OCI-M2 (cell line): Measurements from ENCODE around the gene NEK4.

Experiments used
- DNase-seq: peaks from one replicate; lab custom pipeline; 2025; ENCODE audit not compliant: unreplicated experiment; lab: John Stamatoyannopoulos, UW

NEK4 gene

GRCh38 chr3:52705438-52705687 is 65.4 kb downstream of the NEK4 start:
- DNase-seq = no peak

DNA sequence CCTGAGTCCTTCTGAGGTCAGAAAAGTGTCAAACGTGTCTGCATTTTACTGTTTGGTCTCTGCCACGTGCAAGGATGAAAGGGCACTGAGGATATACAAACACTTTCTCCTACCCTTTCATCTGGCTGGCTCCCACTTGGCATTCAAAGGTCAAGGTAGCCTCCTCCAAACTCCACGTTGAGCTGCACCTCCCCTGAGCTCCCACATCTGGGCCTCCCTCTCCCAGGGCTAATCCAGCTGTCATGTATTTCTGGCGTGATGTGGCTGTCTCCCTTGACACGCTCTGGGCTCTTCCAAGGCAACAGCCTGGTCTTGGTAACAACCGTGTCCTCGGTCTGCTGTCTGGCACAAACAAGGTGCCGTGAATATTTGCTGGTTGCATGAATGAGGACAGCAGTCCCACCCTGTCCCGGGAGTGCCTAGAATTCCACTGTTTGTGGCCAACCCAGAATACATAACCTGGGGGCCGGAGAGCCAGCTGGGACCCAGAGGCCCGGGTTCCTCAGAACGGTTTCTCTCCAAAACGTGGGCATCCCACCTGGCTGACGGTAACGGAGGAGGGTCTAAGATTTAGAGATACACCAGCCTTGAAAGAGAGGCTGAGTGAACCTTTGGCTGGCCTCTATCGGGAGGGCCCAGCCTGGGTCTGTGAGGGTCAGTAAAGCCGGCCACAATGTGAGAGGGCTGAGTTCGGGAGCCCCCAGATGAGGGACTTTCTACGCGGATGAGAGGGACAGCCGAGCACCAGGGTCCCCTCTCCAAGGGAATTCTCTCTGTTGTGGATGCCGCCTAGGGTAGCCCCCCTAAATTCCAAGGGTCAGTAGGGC is 65.9 kb downstream of the NEK4 start:
- DNase-seq = no peak

DNA sequence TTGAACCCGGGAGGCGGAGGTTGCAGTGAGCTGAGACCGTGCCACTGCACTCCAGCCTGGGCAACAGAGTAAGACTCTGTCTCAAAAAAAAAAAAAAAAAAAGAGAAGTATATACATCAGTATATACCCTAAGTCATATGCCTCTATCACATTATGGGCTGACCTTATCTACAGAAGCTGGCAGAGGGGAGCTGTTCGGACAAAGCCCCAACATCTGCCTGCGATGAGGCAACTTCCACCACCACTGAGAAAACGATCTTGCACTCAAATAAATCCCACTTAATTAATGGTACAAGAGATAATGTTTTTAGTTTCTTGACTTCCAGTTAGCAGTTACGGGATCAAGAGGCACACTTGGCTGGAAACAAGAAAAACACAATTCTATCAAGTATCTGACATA is 67.4 kb downstream of the NEK4 start:
- DNase-seq = no peak

GRCh38 chr3:52697632-52697965 is 73.1 kb downstream of the NEK4 start:
- no peak for DNase-seq

- no peak for DNase-seq
Measured at GRCh38 chr3:52696830-52697631, 73.7 kb downstream of the NEK4 start.

GRCh38 chr3:52695798-52696671 is 74.7 kb downstream of the NEK4 start:
- no peak for DNase-seq

DNA sequence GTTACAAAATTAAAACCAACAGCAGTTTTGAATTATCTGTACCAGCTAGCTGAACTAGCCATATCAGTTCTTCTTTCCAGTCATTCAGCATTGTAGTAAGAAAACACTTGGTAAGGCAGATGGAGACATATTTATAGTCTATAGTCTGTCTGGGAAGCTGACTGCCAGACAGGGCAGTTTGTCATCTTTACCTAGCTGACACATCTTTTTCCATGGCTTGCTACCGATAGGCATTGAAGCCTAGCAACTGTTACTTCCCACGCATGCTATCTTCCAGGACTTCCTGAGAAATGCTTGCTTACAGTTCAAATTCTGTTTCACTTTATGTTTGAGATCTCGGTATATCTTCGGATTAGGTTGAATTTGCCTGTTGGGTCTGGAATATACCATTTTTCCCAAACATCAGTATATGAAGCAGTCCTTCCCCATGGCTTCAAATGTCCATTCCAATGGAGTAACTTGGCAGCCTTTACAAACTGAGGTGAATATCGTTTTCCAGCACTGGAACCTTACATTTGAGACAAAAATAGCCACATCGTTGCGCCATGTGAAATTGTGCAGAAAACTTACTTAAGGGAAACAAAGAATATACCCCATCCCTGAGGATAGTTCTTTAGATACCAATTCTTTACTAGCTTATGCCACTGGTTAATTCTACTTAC is 76.1 kb downstream of the NEK4 start:
- no peak for DNase-seq

DNA sequence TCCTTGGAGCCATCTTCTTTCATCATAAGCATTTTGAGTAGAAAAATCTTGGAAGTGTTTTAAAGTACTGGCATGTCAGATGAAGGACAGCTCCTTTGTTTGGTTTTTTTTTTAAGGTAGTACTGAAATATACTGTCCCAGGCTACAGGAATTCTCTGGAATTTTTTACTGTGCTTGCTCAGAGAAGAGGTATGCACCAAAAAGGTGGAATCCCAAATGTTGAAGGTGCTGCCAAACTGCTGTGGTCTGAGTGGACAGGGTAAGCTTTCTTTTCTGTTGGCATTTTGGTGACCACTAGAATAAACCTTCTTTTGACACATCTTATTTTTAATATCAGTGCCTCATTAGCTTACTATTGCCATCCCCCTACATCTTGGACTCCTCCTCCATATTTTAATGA is 77.7 kb downstream of the NEK4 start:
- DNase-seq = no peak

GRCh38 chr3:52690560-52690959 is 80.2 kb downstream of the NEK4 start:
- DNase-seq = no peak

GRCh38 chr3:52689151-52689550 is 81.6 kb downstream of the NEK4 start:
- DNase-seq = no peak

DNA sequence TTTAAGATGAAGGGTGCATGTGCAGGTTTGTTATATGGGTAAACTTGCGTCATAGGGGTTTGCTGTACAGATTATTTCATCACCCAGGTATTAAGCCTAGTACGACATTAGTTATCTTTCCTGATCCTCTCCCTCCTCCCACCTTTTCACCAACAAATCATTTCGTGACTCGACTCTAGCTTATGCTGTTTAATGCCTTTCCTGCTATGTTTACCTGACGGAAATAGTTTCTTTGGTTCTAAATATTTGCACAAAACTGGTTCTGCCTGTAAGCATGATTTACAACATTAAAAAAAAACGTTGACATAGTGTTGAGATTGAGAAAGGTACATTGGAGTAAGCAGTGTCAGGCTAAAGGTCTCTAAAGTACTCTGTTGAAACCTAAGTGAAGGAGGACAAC is 82.5 kb downstream of the NEK4 start:
- DNase-seq = no peak

DNA sequence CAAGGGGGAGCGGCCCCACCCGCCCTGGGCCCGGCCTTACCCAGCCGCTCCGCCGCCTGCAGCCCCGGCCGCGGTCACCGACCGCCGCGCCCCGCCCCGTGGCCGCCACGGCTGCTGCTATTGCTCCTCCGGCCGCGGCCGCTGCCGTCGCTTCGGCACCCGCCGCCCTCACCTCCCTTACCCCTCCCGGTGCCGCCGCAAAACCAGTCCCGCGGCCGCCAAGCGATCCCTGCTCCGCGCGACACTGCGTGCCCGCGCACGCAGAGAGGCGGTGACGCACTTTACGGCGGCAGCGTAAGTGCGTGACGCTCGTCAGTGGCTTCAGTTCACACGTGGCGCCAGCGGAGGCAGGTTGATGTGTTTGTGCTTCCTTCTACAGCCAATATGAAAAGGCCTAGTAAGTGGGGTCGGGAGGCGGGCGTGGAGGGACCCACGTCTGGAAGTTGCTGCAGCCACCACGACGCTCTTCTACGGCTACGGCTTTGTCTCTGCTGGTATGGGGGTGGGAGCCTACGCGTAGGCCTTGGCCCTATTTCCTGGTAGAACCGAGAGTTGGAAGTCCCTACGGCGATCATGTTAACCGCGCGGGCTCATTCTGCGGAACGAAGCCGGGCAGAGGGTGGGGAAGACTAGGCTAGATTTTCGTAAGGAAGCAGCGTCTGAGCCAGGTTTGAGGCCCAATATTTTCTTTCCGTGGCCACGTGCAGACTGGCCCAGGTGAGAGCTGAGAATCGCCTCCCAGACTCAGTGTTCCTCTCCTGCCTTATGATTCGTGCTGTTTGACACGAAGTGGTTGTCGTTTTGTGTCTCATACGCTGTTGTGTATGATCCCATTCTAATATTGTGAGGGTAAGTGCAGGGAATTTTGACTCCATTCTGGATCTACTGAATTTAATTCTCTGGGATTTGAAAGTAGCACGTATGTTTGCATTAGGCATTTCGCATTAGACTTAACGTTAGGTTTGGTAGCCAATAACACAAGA is 84.7 kb downstream of the NEK4 start, which contains the start of the genes GNL3 and PBRM1:
TSS of gene GNL3 (plus strand) at position 324 of the 983 bp plus-strand sequence. CDS start at position 385, 61 bp downstream.
TSS of gene PBRM1 (minus strand) at position 205 of the 983 bp plus-strand sequence.
- DNase-seq = no peak

DNA sequence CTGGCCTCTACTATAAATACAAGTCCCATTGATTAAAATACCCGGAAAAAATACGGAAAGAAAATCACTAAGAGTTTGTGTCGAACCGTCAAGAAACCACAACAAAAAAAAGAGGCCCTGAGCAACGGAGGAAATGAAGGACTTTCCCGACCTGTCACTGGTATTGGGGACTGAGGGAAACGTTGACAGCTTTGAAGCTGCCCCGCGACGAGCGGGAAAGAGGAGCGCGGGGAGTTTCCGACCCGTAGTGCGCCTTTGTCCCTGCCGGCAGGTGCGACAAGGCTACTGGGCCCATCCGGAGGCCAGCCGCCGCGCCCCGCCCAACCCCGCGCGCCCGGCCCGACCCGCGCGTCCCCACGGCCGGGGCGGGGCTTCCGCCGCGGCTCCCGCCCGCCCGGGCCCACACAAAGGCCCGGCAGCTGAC is 85.4 kb downstream of the NEK4 start:
- no peak for DNase-seq

GRCh38 chr3:52684184-52684583 is 86.6 kb downstream of the NEK4 start:
- no peak for DNase-seq

GRCh38 chr3:52683611-52684010 is 87.1 kb downstream of the NEK4 start:
- DNase-seq = no peak

DNA sequence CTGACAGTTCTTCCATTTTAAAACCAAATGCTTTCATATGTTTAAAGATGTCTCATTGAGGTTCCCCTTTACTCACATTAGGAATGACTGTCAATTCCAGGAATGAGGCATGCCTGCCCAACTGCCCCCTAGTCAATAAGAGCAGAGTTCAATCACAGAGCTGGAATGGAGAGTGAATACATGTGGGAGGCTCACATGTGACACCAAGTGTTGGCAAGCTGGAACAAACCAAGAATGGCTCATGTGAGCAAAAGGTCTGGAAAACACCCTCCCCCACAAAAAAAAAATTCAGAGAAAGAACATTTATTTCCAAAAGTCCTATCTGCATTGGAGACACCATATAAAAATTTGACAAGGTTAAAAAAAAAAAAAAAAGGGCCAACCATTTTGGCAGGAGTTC is 88.7 kb downstream of the NEK4 start:
- no peak for DNase-seq

DNA sequence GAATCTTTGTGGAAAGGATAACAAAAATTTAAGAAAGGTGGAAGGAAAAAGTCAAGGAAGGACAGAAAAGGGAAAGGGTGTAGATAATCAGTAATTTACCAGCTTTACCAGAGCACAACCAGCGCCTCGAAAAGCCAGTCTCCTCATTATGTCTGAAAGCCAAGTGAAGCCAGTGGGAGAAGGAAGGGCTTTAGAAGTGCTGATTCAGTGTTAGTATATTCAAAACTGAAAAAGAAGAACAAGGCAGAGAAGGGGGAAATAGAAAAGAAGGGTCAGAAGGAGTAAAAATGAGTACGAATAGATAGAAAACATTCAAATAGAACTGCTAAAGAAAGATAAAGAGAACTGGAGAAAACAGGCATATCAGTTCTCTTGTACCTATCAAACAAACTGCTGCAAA is 89.1 kb downstream of the NEK4 start:
- no peak for DNase-seq

DNA sequence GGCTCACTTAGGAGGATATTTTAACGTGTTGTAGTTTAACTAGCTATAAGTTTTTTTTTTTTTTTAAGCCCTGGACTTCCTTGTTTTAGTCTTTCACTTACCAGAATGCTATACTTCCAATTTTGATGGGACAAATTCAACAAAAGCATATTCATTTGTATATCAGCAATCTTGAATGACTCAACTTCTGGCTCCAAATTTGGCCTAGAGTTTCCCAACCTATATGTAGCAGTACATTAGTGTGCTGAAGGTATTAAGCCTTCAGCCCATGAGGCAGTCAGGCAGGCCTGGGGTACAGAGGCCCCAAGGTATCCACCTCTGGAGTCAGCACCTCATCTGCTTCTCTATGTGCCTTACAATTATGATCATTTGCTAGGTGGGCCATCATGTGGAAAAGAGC is 90.9 kb downstream of the NEK4 start:
- DNase-seq = no peak

GRCh38 chr3:52679199-52679538 is 91.6 kb downstream of the NEK4 start:
- no peak for DNase-seq
